Midbrain (tissue), 1 donor: Measurements from ENCODE around the gene IFT25.
"Not testable (repeated sequence)": the region's sequence is repeated elsewhere in the genome, so short reads cannot be mapped to it uniquely, and the experiment has no call there.

Source experiments
- DNase-seq: peaks from one replicate; lab custom pipeline; 2025; lab: John Stamatoyannopoulos, UW

Gene IFT25

DNA sequence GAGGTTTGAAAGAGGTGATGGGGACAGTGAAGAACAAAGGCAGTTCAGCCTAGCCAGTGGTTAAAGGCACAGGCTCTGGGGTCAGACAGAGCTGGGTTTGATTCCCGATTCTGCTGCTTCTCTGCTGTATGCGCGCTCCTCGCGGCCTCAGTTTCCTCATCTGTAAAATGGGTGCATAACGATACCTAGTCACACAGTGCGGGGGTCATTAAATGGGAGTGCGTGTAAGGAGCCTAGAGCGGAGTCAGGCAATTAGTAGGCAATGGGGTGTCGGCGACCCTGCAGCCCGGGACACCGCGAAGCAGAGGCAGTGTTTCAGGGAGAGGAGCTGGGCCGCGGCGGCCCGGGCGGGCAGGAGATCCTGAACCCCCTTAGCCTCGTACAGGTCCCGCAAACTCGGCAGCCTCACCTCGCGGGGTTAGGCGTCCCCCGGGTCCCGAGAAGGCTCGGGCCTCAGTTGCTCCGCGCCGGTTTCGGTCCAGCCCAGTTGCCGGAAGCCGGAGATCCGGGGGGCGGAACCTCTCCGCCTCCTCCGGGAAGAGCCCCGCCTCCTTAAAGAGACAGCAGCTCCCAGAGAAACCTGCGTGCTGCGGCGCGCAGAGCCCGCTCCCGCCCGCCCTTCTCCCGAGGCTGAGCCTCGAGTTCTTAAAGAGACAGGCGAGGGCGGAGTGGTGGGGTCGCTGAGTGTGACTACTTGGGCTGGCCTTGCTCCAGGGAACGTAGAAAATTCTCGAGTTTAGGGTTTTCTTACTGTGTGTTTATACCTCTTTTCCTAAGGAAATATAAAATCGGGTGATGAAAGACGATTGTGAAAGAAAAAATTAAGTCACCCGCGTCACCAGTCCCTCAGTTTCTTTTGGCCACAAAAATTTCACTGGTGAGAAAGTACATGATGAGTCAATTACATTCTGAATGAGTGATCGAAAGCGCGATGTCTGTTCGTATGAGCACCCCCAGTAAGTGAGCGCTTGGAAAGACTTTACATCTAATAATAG lies 55.9 kb downstream of the IFT25 start, which contains the start of gene YIPF1:
TSS of gene YIPF1 (minus strand) at position 494 of the 995 bp plus-strand sequence. CDS start 860 bp downstream, outside the sequence.
- peak; percentile 94 for DNase-seq

DNA sequence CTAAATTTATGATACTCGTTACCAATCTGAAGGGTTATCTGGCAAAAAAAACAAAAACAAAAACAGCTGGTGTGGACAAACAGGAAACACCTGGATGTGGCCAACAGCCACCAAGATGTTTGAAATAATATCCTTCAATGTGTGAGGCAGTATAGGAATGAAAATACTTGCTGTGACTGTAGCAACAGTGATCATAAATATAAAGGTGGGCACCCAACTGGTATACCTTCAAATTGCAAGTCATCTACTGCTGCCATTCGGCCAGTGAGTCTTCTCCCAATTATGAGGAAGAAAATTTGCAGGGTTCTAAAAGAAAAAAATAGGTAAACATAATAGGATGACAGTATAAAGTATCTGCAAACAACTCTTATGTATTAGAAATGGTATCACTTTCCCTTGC lies 56.8 kb downstream of the IFT25 start:
- no peak for DNase-seq

GRCh38 chr1:53883600-53883999 lies 61.9 kb downstream of the IFT25 start:
- DNase-seq = not testable (repeated sequence)

DNA sequence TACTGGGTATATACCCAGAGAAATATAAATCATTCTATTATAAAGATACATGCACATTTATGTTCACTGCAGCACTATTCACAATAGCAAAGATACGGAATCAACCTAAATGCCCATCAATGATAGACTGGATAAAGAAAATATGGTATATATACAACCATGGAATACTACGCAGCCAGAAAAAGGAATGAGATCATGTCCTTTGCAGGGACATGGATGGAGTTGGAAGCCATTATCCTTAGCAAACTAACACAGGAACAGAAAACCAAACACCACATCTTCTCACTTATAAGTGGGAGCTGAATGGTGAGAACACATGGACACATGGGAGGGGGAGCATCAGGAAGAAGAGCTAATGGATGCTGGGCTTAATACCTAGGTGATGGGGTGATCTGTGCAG lies 63.6 kb downstream of the IFT25 start:
- not testable (repeated sequence) for DNase-seq

- DNase-seq = peak; percentile 30
Observed at GRCh38 chr1:53878492-53879105, 66.9 kb downstream of the IFT25 start.

GRCh38 chr1:53875150-53875549 lies 70.3 kb downstream of the IFT25 start:
- DNase-seq = not testable (repeated sequence)

GRCh38 chr1:53871773-53872484 lies 73.6 kb downstream of the IFT25 start:
- DNase-seq = no peak
